Activated CD4-positive, alpha-beta T cell treated with anti-CD3 and anti-CD28 coated beads for 24 hours (primary cell): ENCODE results near the gene F5.
A peak's percentile ranks its signal among the peaks of the same experiment; 100 is the strongest.
"Not testable (repeated sequence)": the region's sequence is repeated elsewhere in the genome, so short reads cannot be mapped to it uniquely, and the experiment has no call there.

Source experiments
- DNase-seq, 2 donors: peaks; one replicate each; pipeline ENCODE4 v3.0.0-alpha.2; 2020; ENCODE audit warnings: low read depth in 2 of 2

The F5 gene

GRCh38 chr1:169511316-169512005 is 74.8 kb downstream of the F5 start:
- no peak for DNase-seq

- DNase-seq: no peak
Observed at GRCh38 chr1:169510060-169510459, 76.2 kb downstream of the F5 start.

GRCh38 chr1:169509354-169509753 is 76.9 kb downstream of the F5 start:
- DNase-seq: no peak

GRCh38 chr1:169508432-169509338 is 77.6 kb downstream of the F5 start:
- DNase-seq: no peak

- no peak for DNase-seq
Observed at GRCh38 chr1:169507413-169507812, 78.9 kb downstream of the F5 start.

GRCh38 chr1:169503601-169504000 is 82.7 kb downstream of the F5 start:
- not testable (repeated sequence) for DNase-seq

- no peak for DNase-seq
Observed at GRCh38 chr1:169499807-169500206, 86.5 kb downstream of the F5 start.

- no peak for DNase-seq
Observed at GRCh38 chr1:169497317-169497716, 89.0 kb downstream of the F5 start.

- no peak for DNase-seq
Observed at GRCh38 chr1:169495916-169496315, 90.4 kb downstream of the F5 start.

GRCh38 chr1:169495046-169495775 is 91.1 kb downstream of the F5 start:
- DNase-seq: no peak

- no peak for DNase-seq
Observed at GRCh38 chr1:169494343-169494742, 91.9 kb downstream of the F5 start.

- no peak for DNase-seq
Observed at GRCh38 chr1:169493251-169493650, 93.0 kb downstream of the F5 start.

- DNase-seq: no peak
Observed at GRCh38 chr1:169491845-169492281, 94.4 kb downstream of the F5 start.

- DNase-seq: no peak
Observed at GRCh38 chr1:169488157-169488556, 98.1 kb downstream of the F5 start.

- DNase-seq: no peak
Observed at GRCh38 chr1:169487561-169487960, 98.7 kb downstream of the F5 start.

- no peak for DNase-seq
Observed at GRCh38 chr1:169487133-169487532, 99.1 kb downstream of the F5 start.

- DNase-seq: no peak
Observed at GRCh38 chr1:169486281-169487051, 99.8 kb downstream of the F5 start.

GRCh38 chr1:169485431-169486280 is 100.6 kb downstream of the F5 start, which contains the start of gene SLC19A2:
TSS of gene SLC19A2 (minus strand) at chr1:169485944. CDS start at chr1:169485766, 178 bp downstream.
- DNase-seq: peak; percentile 80 to 91

- peak in 1 of 2 donors; percentile 11 for DNase-seq
Observed at GRCh38 chr1:169484683-169485430, 101.4 kb downstream of the F5 start.

- no peak for DNase-seq
Observed at GRCh38 chr1:169484101-169484500, 102.2 kb downstream of the F5 start.
